Measurements from ENCODE around the gene TEP1.
"Not testable (repeated sequence)": the region's sequence is repeated elsewhere in the genome, so short reads cannot be mapped to it uniquely, and the experiment has no call there.

The TEP1 gene

DNA sequence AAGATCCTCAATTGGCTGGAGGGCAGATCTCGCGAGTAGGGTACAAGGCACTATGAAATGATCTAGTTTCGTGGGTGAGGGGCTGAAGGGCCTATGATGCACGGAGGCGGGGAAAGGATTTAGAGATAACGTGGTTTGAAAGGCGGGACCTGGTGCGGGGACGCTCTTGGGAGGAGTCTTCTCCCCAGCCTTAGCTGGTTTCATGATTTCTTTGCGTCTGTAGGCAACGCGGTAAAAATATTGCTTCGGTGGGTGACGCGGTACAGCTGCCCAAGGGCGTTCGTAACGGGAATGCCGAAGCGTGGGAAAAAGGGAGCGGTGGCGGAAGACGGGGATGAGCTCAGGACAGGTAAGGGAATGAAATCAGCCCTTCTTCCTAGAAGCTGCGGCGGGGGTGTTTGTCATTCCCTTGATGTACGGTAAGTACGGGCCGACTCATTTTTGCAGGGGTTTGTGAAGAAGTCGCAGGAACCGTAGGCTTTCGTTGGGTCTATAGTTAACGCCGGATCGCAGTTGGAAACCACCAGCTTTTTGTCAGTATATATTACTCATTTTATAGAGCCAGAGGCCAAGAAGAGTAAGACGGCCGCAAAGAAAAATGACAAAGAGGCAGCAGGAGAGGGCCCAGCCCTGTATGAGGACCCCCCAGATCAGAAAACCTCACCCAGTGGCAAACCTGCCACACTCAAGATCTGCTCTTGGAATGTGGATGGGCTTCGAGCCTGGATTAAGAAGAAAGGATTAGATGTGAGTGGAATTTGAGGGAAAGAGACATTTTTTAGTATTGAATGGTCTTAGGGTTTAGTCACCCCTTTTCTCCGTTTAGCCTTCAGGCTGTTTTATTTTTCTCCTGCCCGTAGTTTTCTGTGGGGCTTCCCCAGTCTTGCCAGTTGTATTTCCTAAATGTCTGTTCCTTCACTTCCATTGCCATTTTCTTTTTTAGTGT, 42.3 kb upstream of the TEP1 start:
- peak; percentile 91 for DNase-seq (ENCODE audit: low read depth)
- H3K4me3 ChIP-seq (ENCODE audit: low read length): peak overlapping the region; percentile 96
- TF ChIP-seq, protein P1, sequence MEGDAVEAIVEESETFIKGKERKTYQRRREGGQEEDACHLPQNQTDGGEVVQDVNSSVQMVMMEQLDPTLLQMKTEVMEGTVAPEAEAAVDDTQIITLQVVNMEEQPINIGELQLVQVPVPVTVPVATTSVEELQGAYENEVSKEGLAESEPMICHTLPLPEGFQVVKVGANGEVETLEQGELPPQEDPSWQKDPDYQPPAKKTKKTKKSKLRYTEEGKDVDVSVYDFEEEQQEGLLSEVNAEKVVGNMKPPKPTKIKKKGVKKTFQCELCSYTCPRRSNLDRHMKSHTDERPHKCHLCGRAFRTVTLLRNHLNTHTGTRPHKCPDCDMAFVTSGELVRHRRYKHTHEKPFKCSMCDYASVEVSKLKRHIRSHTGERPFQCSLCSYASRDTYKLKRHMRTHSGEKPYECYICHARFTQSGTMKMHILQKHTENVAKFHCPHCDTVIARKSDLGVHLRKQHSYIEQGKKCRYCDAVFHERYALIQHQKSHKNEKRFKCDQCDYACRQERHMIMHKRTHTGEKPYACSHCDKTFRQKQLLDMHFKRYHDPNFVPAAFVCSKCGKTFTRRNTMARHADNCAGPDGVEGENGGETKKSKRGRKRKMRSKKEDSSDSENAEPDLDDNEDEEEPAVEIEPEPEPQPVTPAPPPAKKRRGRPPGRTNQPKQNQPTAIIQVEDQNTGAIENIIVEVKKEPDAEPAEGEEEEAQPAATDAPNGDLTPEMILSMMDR (IDR thresholded peaks at IDR 0.05; ENCODE audit: insufficient read depth, low read depth, low read length, missing control alignments): no peak

GRCh38 chr14:20454516-20455354, 41.4 kb upstream of the TEP1 start, which contains the start of the genes APEX1 and OSGEP:
TSS of gene APEX1 (plus strand) at chr14:20455226. CDS start at chr14:20455646, 420 bp downstream.
TSS of gene OSGEP (minus strand) at chr14:20454812. CDS start at chr14:20454683, 129 bp downstream.
- TF ChIP-seq, protein P1 (IDR thresholded peaks at IDR 0.05; ENCODE audit: insufficient read depth, low read depth, low read length, missing control alignments): no peak
- H3K4me3 ChIP-seq (ENCODE audit: low read length): peak within 1 kb of the TSS; percentile 96
- DNase-seq (ENCODE audit: low read depth): peak; percentile 99

DNA sequence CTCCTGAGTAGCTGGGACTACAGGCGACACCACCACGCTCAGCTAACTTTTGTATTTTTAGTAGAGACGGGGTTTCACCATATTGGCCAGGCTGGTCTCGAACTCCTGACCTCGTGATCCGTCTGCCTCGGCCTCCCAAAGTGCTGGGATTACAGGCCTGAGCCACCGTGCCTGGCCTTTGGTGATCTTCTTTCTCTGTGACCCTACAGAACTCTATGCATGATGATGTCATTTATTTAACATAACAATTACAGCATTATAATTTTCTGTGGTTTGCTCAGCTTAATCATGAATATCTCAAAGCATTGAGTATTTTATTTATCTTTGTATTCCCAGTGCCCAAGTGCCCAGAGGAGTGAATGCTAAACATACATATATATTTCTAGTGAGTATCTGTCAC, 39.5 kb upstream of the TEP1 start:
- DNase-seq (ENCODE audit: low read depth): not testable (repeated sequence)

GRCh38 chr14:20446889-20447288, 33.6 kb upstream of the TEP1 start:
- no peak for DNase-seq (ENCODE audit: low read depth)
- TF ChIP-seq, protein P1 (IDR thresholded peaks at IDR 0.05; ENCODE audit: insufficient read depth, low read depth, low read length, missing control alignments): no peak
- H3K4me3 ChIP-seq (ENCODE audit: low read length): no peak overlapping the region

More for the DNA sequence above, 39.5 kb upstream of the TEP1 start:
- not testable (repeated sequence) for H3K4me3 ChIP-seq (ENCODE audit: low read length)

DNA sequence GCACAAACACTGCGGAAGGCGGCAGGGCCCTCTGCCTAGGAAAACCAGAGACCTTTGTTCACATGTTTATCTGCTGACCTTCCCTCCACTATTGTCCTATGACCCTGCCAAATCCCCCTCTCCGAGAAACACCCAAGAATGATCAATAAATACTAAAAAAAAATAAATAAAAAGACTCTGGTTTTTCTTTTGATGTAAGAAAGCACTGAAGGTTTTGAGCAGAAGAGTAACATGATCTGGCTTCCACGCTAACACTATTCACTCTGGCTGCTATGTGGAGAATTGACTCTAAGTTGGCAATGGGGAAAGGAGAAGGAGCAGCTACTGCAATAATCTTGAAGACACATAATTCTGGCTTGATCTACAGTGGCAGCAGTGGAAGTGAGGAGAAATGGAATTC, 30.3 kb upstream of the TEP1 start:
- DNase-seq (ENCODE audit: low read depth); H3K4me3 ChIP-seq (ENCODE audit: low read length): not testable (repeated sequence)

GRCh38 chr14:20441461-20441860, 28.2 kb upstream of the TEP1 start:
- H3K4me3 ChIP-seq (ENCODE audit: low read length): no peak overlapping the region
- TF ChIP-seq, protein P1 (IDR thresholded peaks at IDR 0.05; ENCODE audit: insufficient read depth, low read depth, low read length, missing control alignments): no peak
- DNase-seq (ENCODE audit: low read depth): no peak

- TF ChIP-seq, protein P1 (IDR thresholded peaks at IDR 0.05; ENCODE audit: insufficient read depth, low read depth, low read length, missing control alignments): no peak
- no peak overlapping the region for H3K4me3 ChIP-seq (ENCODE audit: low read length)
- DNase-seq (ENCODE audit: low read depth): no peak
These were observed 27.6 kb upstream of the TEP1 start for GRCh38 chr14:20440882-20441281.
